Activated T-cell treated with anti-CD3 and anti-CD28 coated beads for 24 hours (primary cell): ENCODE measurements around the gene AP1S2.
"Not testable (repeated sequence)": the region's sequence is repeated elsewhere in the genome, so short reads cannot be mapped to it uniquely, and the experiment has no call there.

ENCODE experiments used
- DNase-seq: peaks from one replicate; pipeline ENCODE4 v3.0.0-alpha.2; 2020; ENCODE audit warnings: low read depth

AP1S2 gene

DNA sequence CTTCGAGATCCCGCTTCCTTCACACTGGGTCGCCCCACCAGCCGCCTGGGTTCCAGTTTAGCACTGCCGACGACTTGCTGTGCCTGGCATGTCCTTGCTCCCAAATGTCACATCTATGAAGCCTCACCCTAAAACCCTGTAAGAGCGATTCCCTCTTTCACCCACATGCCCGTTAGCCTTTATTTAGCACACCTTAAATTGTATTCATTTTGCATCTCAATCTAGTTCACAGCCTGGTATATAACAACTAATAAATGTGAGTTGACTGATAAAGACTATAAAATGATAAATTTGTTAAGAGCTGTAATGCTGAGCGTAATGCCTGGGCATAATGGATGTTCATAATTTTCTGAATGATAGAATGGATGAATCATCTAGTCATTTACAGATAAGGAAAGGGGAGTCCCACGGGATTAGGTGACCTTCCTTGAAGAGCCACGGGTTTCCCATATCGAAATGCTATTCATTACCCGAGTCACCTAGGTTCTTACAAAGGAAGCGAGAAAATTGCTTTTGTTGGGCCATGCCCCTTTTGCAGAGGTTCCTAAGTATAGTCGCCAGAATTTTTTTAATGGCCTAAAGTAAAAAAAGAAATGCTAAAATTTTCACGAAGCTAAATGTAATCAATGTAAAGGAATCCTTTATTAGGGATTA is 1.1 kb upstream of the AP1S2 start:
- DNase-seq: no peak

DNA sequence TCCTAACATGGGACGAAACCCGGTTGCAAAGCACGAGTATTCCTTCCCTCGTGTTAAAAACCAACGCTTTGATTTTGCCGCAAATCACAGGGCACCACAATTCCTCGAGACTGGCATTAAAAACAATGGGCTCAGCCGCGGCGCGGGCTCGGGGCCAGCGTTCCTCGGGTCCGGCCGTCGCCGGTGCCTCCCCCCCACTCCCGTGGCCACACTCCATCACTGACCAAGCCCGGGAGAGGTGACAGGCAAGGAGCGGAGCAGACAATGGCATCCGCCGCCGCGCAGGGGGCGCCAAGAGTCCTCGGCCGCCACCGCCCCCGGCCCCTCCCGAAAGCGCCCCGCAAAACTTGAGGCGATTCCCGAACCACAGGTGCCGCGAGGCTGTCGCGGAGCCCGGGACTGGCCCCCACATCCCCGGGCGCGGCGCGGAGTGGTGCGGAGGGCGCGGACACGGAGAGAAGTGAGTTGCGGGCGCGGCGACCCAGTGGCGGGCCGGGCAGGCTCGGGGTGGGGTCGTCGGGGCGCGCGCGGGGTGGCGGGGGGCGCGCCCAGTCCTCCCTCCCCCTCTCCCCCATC is 445 bp downstream of the AP1S2 start:
- DNase-seq: no peak

DNA sequence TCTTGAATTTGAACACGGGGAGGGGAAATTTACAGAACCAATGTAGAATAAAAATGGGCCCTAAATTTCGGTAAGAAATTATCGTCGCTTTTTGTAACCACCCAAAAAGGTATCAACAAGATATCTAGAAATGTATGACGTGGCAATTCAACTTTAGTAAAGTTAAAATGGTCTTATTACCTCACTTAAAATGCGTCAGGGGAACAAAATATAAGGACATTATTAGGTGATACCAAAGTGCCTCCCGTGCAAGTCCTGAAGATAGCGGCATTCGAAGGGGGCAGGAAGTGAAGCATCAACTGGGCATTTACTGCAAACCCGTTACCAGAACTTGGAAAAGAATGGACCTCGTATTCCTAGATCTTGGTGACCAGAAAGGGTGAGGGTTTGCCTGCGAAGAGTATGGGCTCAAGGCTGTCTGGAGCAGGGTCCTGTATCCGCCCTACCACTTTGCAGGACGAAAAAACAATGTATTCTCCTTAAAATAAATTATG is 980 bp downstream of the AP1S2 start:
- no peak for DNase-seq

DNA sequence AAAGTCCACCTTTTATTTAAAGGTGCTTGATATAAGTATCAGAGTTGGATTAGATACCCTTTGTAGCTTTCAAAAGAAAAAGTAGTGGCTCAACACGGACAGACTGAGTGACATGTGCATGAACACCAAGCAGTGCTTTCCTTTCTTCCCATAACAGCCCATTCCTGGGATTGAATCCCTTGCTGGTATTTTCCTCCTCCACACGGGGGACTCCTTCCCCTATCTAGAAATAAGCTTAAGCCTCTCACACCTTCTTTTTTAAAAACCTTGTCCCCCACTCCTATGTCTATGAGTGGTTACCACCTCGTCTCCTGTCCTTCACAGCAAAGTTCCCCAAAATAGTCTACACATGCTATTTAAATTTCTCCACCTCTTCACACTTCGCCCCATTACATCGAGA is 5.1 kb downstream of the AP1S2 start:
- DNase-seq: no peak

DNA sequence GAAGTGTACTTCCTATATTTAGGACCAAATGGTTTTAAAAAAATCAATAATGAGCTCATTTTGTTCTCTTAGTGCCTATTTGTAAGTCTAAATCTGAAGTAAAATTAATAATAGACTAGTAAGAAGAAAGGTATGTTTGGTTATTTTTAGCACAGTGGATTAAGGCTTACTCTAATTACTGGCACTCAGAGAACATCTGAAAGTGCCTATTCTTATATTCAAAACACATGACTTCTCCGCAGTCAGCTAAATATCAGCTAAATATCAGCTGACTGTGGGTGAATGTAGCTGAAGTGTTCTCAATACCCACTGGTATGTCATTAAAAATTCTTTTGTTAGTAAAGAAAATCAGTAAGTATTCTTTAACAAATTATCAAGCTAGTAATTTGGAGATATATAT is 6.0 kb downstream of the AP1S2 start:
- DNase-seq: no peak

DNA sequence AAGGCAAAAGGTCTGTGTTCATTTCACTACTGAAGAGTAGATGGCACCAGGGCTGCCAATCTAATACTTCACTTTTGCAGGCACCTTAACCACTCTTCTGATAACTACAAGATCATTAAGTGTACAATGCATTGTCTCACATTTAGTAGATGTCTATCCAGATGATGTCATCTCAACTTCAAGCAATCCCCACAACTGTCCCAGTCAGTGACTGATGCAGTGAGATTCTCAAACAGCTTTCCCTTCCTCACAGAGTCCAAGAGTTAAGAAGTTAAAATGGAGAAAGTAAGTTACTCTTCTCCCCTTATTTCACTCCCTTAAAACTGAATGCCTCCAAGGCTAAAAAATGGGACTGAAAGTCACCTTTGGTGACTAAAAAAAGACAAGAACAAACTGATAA is 10.7 kb downstream of the AP1S2 start:
- DNase-seq: no peak

DNA sequence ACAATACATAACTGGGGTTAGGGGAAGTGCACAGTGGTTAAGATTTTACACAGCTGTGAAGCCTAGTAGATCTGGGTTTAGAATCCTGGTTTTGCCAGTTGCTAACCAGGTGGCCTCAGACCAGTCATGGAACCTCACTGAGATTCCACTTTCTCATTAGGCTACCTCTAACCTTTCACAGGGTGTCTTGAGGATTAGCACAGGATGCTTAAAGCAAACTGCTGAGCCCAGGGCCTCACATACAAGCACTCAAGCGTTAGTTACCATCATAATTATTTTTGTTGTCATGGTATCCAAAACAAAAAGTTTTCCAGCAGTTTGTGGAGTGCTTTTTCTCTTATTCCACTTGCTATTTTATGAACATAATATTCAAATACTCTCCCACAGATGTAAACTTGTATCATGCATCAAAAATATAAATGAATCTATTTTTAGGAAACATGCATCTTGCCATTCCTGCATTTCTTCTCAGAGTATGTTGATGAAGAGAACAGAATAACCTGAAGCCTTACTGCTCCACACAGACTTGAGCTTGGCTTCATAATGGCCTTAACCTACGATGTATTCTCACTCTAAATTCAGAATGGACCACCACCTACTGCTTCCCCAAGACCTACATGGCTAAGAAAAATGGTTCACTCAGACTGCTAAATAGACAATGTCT is 12.6 kb downstream of the AP1S2 start:
- no peak for DNase-seq

DNA sequence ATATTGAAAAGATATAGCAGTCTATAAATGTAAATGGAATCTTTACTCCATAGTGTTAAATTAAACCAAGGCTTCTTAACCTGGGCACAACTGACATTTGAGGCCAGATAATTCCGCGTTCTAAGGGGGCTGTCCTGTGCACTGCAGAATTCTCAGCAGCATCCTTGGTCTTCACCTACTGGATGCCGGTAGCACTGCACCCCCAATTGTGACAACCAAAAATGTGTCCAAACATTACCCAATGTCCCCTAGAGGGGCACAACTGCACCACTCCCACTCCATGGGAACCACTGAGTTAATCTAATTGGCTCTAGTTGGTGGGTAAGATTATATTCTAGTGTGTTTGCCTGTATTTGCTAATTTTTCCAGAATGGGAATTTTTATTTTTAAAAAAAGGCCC is 16.6 kb downstream of the AP1S2 start:
- DNase-seq: no peak

DNA sequence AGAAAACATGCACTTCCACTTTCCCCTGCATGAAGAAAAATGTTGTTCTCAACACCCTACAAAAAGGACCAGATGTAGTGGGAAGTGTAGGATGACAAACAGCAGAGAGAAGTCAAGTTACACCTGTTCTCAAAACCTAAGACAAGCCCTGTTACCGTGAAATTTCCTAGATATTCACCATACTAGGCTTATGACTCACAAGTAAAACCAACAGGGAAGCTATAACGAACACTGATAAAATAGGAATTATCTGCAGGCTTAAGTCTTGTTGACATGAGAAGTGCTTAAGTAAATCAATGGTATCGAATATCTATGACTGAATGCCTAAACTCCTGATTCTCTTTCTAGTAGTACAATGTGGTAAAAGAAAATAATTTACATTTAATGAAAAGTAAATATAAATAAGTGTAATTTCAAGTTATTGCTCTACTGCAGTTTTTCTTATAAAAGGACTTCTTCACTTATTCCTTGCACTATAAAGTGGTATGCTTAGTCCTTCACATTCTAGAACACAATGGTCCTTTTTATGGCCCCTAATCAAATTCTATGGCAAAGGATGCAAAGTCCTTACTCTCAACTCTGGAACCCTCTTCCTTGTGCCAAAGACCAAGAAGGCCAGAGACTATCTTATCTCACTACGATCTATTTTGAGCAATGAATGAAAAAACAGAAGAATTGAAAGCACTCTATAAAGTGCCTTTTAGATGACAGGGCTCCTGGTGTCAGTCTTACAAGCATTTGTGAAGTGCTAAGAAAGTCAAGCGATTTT is 19.6 kb downstream of the AP1S2 start:
- no peak for DNase-seq

DNA sequence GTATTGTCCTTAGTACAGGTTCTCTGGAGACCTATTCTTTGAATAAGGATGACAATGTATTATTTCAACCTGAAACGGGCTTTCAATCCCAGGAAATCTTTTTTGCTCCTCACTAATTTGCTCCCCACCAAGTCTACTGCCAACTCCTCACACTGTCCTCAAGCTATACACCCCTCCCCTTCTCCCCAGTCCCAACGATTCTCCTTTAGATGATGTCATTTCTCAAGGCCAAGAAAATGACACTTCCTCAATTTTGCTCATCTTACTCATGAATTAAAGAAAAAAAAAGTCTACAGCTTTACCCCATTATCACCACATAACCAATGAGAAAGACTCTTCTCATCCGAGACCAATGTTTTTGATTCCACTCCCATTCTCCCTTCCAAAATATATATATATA is 20.6 kb downstream of the AP1S2 start:
- DNase-seq: no peak

DNA sequence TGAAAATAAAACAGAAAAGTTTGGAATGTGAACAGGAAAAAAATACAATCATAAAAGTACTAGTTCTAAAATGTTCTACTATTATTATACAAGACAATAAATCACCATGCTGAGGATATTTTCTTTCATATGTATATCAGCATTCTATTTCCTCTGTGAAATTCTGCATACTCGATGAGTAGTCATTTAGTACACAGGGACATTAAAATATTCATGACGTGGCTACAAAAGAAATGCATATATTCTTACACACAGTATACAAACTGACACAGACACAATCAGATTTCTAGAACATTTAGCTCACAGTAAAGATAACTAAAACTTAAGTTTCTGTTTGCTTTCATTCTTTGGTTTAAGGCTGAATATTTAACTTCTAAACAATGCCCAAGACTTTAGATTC is 23.3 kb downstream of the AP1S2 start:
- not testable (repeated sequence) for DNase-seq

DNA sequence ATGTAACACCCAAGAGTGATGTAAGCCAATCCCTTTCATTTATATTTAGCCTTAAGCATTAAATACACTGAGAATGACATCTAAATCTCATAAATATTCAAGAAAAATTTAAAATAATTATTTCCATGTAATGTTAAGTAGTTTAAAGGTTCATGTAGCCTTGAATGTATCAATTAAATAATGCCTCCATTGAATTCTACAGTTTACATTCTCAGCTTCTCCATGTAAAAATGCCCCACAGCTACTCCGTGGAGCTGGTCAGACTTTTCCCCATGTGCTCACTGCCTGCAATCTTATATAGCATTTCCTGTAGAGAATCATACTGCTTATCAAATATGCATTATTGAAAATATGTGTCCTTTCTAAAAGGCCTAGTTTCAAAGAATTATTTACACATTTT is 25.4 kb downstream of the AP1S2 start:
- DNase-seq: no peak

DNA sequence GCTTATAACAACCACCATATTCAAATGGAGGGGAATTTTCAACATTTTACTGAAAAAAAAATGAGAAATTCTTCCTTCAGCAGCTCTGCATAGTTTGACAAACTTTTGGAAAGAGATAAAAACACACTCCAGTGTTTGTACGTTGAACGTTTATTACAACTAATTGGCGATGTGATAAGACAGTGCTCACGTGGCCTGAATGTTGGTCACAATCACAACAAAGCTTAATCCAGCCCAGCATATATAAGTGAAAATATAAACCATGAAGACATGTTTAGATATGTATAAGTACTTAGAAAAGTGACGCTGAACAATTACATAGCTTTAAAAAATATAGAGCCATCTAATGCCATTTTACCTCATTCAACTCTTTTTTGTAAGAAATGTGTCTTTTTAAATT is 28.7 kb downstream of the AP1S2 start:
- DNase-seq: no peak

DNA sequence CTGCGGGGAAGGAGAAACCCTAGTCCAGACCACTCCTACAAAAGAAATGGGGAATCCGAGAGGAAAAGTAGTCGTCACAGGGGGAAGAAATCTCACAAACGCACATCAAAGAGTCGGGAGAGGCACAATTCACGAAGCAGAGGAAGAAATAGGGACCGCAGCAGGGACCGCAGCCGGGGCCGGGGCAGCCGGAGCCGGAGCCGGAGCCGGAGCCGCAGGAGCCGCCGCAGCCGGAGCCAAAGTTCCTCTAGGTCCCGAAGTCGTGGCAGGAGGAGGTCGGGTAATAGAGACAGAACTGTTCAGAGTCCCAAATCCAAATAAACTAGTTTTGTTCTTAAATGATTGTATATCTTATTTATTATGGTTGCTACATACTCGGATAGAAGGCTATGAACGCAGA is 31.7 kb downstream of the AP1S2 start:
- no peak for DNase-seq

DNA sequence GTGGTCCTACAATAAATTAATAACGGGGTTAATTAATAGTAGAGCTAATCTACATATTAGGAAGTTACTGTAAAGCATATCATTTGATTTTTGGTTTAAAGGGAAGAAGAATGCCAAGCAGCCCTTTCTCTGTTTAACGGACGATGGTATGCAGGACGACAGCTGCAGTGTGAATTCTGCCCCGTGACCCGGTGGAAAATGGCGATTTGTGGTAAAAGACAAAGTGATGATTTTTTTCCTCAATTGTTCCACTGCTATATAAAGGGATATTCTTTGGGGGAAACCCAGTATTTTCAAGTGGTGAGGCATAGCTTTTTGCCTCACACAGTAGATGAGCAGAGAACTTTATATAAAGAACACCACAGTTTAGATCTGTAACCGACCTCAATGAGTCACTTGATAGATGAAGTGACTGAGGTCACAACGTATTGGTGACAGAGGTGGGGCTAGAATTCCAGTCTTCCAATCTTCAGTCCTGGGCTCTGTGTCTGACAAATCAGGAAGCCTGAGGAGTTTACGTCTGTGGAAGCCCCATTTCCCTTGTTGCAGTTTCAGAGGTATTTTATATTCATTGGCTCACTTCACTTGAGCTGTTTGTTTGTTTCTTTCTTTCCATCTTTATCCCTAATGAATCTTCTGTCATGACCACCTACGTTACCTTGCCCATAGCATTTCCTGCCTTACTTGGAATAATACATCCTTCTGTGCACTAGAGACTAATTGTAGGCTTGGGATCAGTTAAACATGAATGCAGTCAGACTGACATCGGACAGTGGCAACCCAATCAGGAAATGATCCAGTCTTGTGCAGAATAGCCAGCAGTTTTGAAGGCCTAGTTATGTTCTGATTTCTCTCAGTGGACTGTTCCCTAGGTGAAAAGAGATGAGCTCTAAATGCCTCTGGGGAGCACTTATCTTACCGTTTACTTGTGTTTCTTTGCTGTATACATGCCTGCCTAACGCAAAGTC is 34.2 kb downstream of the AP1S2 start:
- DNase-seq: no peak

DNA sequence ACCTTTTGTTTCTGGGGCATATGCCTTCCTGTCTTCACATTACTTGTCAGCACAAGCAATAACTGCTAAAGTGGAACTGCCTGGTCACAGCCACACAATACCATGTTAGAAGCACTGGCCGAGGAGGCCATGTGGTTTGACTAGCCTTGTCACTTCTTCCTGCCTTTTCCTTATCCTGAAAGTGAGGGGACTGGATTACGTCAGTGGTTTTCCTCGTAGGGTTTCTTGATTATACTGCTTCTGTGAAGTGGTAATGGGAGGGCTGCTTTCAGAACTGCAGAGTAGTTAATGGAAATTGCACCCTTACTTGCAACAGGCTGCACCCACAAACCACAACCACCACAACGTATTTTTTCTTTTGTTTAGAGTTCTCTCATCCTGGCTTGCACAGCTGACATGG is 37.7 kb downstream of the AP1S2 start:
- DNase-seq: no peak

DNA sequence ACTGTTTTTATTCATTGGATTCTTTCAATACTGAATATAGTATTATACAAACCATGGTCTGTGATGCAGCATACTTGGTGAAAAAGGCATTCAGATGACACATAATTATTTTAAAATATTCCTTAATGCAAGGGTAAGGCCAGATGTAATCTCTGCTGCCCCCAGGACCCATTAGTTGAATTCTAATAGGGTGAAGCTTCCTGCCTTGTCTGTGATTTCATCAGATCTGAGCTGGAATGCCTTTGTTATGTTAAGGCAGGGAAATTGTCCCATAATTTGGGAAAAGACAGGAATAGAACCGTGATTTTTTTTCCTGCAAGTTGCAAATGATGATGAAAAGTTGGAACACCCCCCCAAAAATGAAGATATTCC is 38.2 kb downstream of the AP1S2 start:
- DNase-seq: no peak

DNA sequence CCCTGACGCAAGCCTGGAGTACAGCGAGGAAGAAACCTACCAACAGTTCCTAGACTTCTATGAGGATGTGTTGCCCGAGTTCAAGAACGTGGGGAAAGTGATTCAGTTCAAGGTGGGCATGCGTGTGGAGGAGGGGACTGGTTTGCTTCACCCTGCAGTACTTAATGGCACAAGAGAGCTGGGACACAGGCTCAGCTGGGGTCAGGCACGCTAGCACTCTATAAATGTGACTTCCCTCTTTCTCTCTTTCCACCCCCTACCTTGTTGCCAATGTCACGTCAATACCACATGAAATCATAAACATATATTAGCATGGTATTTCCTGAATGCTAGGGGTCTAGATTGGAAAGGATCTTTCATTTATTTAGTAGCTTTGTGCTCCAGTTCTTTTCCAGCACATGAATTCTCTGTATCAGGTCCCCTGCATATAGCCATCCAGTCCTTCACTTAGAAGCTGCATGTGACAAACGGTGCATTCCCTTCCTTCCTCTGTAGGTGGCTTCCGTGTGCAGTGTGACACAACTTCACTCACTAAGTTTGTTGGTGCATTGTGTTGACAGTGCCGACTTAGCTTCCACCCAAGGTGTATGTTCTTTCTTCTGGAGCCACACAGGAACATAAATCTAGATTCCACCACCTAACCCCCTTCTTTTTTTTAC is 38.7 kb downstream of the AP1S2 start:
- no peak for DNase-seq

DNA sequence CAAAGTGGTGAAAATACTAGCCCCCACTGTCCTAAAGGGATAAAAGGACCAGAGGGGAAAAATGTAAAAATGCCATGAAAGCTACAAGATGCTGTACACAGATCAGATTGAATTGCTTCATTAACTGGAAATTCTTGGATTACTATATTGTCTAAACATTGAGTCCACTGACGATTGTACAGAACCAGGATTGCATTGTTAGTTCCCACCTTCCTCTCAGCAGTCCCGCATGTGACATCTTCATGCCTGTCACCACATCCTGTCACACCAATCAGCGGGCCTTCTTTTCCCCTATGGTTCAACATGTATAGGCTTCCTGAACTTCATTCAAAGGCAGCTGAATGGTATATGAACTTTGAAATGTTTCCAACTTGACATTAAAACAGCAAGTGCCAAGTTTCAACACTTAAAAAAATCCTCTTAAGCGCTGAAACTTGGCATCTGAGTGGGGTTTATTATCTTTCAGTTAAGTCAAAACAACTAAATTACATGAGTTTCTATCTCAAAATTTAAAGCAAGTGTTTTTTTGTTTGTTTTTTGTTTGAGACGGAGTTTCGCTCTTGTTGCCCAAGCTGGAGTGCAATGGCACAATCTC is 39.7 kb downstream of the AP1S2 start:
- DNase-seq: no peak

DNA sequence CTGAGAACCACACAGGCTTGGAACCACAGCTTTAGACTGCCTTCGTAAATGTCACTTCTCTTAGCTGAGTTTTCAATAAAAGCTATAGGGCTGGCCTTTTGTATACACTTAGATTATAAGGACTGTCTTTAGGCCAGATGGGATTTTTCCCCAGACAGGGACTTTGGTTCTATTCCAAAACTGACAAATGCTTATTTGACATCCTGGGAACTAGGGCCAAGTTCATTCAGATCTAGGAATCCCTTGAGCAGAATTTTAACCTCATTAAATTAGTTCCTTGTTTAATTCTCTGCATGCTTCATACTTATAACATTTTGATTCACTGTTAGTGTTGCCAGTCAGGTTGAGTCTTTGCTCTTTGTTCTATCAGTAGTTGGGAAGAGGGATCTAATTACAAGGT is 41.2 kb downstream of the AP1S2 start:
- DNase-seq: no peak
